ENCODE results near the gene MTR.

MTR gene

DNA sequence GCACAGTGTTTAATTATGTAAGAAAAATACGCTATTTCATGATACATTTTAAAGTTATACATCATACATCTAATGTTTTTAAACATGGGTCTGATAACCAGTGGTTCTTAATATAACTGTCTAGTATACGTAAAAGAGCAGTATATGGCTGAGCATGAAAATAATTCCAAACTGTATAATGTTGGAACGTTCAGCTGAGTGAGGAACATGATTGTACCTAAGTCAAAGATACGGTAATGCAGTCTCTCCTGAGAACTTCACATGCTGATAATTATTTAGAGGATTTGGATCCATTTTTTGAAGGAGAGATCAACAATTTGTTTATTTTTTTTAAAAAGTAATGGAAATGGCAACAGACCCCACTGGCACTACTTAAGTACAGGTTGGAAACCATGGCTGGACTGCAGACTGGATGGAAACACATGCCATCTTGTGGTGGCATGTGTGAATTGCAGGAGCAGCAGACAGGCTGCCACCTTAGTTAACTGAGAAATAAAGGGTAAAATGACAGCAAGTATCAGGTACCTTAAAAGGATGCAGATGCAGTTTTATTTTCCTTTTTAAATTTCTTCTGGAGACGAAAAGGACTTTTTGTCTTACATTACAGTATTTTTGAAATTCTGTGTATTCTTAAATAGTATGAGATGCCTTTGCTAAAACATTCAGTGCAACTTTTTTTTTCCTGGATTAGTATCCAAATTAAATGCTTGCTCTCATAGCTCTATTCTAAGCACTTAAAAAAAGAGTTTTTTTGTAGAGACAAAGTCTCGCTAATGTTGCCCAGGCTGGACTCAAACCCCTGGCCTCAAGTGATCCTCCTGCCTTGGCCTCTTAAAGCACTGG is 73.8 kb downstream of the MTR start:
- Histone ChIP-seq H3K36me3 (no peaks in the 10 kb centered on the region), H3K9me3 (no peaks in the 10 kb centered on the region), H3K4me1 (ENCODE audit: control insufficient read depth in 1 of 2, insufficient read depth in 1 of 2, low read depth in 1 of 2, low read length in 1 of 2) (peaks cover 23 to 28% of the 10 kb centered on the region in 2 experiments), H3K27ac (peak overlapping the region; percentile 72), H3K4me3 (ENCODE audit: low read depth in 1 of 2, low read length in 1 of 2) (no peak overlapping the region), H3K27me3 (no peaks in the 10 kb centered on the region)
- TF ChIP-seq, protein P1, sequence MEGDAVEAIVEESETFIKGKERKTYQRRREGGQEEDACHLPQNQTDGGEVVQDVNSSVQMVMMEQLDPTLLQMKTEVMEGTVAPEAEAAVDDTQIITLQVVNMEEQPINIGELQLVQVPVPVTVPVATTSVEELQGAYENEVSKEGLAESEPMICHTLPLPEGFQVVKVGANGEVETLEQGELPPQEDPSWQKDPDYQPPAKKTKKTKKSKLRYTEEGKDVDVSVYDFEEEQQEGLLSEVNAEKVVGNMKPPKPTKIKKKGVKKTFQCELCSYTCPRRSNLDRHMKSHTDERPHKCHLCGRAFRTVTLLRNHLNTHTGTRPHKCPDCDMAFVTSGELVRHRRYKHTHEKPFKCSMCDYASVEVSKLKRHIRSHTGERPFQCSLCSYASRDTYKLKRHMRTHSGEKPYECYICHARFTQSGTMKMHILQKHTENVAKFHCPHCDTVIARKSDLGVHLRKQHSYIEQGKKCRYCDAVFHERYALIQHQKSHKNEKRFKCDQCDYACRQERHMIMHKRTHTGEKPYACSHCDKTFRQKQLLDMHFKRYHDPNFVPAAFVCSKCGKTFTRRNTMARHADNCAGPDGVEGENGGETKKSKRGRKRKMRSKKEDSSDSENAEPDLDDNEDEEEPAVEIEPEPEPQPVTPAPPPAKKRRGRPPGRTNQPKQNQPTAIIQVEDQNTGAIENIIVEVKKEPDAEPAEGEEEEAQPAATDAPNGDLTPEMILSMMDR (IDR thresholded peaks at IDR 0.05) = peak; percentile 91

DNA sequence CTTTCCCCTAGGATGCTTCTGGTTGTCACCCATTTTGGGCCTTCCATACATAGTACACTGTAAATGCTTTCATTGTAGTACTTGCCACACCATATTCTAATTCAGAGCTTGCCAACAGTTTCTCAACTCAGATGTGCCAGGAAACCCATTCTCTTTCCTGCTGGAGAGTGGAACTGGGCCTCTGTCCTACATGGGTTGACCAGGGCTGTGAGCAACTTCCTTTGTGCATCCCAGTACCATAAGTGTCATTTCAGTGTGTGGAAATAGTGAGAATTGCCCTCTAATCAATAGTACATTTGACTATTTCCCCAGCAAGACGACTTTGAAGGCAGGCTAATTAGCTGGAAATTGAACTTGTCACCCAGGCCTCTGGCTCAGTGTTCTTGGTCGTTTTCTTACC is 74.8 kb downstream of the MTR start:
- Histone ChIP-seq H3K27me3 (no peaks in the 10 kb centered on the region), H3K27ac (peak overlapping the region; percentile 72), H3K4me1 (ENCODE audit: control insufficient read depth in 1 of 2, insufficient read depth in 1 of 2, low read depth in 1 of 2, low read length in 1 of 2) (peaks cover 23 to 28% of the 10 kb centered on the region in 2 experiments), H3K4me3 (ENCODE audit: low read depth in 1 of 2, low read length in 1 of 2) (no peak overlapping the region), H3K9me3 (no peaks in the 10 kb centered on the region), H3K36me3 (no peaks in the 10 kb centered on the region)
- TF ChIP-seq, protein P1 (IDR thresholded peaks at IDR 0.05) = no peak

DNA sequence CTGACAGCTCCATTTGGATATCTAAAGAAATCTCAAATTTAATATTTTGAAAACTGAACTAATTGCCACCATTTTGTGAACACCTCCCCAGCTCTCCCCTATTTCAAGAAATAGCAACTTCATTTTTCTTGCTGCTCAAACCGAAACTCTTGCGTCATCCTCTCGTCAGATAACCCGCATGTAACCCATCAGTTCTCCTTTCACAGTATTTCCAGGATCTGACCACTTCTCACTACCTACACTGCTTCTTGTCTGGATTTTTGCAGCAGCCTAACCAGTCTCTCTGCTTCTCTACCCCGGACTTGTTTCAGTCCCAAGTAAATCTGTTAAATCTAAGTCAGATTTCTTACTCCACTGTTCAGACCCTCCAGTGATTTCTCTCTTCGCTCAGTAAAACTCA is 75.6 kb downstream of the MTR start:
- Histone ChIP-seq H3K9me3 (no peaks in the 10 kb centered on the region), H3K27me3 (no peaks in the 10 kb centered on the region), H3K4me3 (ENCODE audit: low read depth in 1 of 2, low read length in 1 of 2) (no peak overlapping the region), H3K27ac (peak overlapping the region; percentile 72), H3K36me3 (no peaks in the 10 kb centered on the region), H3K4me1 (ENCODE audit: control insufficient read depth in 1 of 2, insufficient read depth in 1 of 2, low read depth in 1 of 2, low read length in 1 of 2) (peaks cover 23 to 28% of the 10 kb centered on the region in 2 experiments)
- TF ChIP-seq, protein P1 (IDR thresholded peaks at IDR 0.05) = no peak

DNA sequence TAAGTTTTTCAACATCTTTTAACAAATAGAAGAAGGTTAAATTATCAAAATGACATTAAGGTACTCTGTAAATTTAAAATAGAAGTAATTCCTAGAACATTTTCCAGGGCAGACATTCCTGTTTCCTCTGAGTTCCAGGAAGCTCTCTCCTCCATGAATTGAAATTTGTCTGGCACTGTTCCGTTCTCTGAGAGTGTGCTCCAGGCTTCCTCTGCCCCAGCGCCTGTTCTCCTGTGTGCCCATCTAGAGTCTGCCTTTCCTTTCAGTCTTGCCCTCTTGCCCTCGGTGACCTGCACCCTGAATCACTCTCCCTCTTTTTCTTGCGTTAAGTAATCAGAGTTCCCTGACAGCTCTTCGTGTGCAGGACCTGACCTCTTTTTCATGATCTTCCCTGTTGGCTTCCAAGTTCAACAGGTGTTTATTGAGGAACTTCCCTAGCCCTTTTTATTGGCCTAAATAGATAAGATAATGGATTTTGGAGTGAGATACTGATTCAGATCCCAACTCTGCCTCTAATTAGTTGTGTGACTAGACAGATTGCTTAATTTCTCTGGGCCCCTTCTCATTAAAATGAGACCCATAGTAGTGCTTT is 77.1 kb downstream of the MTR start:
- H3K27ac ChIP-seq = no peak overlapping the region
- no peaks in the 10 kb centered on the region for H3K27me3 ChIP-seq
- H3K4me1 ChIP-seq (ENCODE audit: control insufficient read depth in 1 of 2, insufficient read depth in 1 of 2, low read depth in 1 of 2, low read length in 1 of 2) = peaks cover 23 to 28% of the 10 kb centered on the region in 2 experiments
- no peaks in the 10 kb centered on the region for H3K36me3 ChIP-seq
- TF ChIP-seq, protein P1 (IDR thresholded peaks at IDR 0.05) = no peak
- no peak overlapping the region for H3K4me3 ChIP-seq (ENCODE audit: low read depth in 1 of 2, low read length in 1 of 2)
- no peaks in the 10 kb centered on the region for H3K9me3 ChIP-seq

DNA sequence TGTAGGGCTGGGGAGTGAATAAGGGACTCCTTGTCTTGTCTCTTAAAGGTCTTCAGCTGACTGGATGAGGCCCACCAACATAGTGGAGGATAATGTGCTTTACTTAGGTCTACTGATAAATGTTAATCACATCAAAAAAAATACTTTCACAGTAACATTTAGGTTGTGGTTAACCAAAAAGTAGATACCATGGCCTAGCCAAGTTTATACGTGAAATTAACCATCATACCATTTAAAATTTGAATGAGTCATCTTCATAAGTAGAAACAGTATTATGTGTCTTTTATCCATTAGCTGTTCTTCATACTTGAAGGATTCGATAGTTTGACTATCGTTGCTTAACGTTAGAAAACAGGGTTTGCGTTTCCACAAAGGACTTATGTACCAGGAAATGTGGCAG is 80.9 kb downstream of the MTR start:
- Histone ChIP-seq H3K36me3 (no peaks in the 10 kb centered on the region), H3K27ac (no peak overlapping the region)

More for the DNA sequence above, 80.9 kb downstream of the MTR start:
- TF ChIP-seq, protein P1 (IDR thresholded peaks at IDR 0.05) = no peak
- Histone ChIP-seq H3K4me3 (ENCODE audit: low read depth in 1 of 2, low read length in 1 of 2) (no peak overlapping the region), H3K4me1 (ENCODE audit: control insufficient read depth in 1 of 2, insufficient read depth in 1 of 2, low read depth in 1 of 2, low read length in 1 of 2) (peaks cover 2 to 6% of the 10 kb centered on the region in 2 experiments), H3K27me3 (no peaks in the 10 kb centered on the region), H3K9me3 (no peaks in the 10 kb centered on the region)

Measured in neutrophil (primary cell).